Stimulated activated CD4-positive, alpha-beta T cell treated with anti-CD3 and anti-CD28 coated beads, Interleukin-2, amount 100 ng/mL, for 24 hours (primary cell): ENCODE data around the gene RNF166.
A peak's percentile ranks its signal among the peaks of the same experiment; 100 is the strongest.

Source experiments
- DNase-seq, 2 donors: peaks; one replicate each; pipeline ENCODE4 v3.0.0-alpha.2; 2020

Gene RNF166

GRCh38 chr16:88705801-88706228 lies 393 bp downstream of the RNF166 start:
- peak; percentile 35 to 38 for DNase-seq

DNA sequence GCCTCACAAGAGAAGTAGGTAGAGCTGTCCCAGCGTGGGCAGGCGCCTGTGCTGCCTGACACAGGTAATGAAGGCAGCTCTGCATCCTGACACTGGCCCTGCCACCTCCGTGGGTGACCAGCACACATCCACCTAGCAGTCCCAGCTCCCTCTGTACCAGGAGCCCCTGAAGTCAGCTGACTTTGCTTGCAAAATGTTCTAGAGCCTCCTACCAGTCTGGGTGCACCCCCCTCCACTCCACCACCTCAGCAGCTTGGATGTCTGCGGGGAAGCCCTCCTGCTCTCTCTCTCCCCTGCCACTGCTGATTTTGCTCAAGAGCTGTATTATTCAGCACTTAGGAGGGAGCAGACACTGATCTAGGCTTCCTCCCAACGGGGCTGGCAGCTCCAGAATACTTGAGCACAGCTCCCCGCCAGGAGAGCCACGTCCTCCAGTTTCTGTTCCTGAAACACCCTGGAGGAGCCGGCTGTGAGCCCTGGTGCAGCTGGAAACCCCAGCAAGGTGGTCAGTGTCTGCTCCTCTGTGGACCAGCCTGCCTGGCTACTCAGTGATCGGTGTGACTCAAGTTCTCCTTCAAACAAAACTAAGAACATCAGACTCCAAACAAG lies 1.0 kb downstream of the RNF166 start:
- DNase-seq = peak; percentile 29 to 39

- DNase-seq = peak; percentile 69 to 80
These were observed 2.5 kb downstream of the RNF166 start for GRCh38 chr16:88703486-88704309.

DNA sequence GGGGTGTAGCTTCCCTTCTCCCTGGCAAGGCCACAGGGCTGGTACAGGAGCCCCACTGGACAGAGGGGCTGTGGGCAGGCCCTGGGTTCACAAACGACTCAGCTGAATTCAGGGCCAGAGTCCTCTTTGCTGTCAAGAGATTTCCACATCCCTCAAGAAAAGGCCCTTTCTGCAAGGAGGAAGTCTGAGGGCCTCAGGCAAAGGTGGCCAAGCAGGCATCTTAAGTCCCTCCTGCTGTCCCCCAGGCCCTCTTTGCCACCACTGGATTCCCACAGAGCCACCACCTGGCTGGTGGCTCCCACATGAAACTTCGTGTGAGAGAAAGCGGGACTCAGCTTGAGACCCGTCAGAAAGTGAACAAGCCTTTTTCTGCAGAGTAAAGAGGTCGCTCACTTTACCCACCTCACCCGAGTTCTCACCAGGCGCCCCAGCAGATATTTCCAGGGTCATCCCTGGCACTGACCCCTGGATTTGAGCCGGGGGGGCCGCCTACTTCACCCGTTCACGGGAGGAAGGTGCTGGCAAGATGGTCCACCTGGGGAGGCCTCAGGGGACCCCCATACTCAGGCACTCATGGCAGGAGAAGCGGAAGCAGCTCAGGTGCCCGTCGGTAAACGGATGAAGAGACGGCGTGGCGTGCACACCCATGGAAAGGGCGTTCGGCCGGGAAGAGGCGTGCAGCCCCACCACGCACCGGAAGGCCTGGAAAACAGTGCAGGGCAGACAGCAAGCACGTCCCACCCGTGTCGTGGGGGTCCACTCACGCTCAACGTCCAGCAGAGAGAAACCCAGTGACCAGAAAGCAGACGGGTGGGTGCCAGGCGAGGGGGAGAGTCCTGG lies 3.6 kb downstream of the RNF166 start:
- DNase-seq = peak in 1 of 2 donors; percentile 44

DNA sequence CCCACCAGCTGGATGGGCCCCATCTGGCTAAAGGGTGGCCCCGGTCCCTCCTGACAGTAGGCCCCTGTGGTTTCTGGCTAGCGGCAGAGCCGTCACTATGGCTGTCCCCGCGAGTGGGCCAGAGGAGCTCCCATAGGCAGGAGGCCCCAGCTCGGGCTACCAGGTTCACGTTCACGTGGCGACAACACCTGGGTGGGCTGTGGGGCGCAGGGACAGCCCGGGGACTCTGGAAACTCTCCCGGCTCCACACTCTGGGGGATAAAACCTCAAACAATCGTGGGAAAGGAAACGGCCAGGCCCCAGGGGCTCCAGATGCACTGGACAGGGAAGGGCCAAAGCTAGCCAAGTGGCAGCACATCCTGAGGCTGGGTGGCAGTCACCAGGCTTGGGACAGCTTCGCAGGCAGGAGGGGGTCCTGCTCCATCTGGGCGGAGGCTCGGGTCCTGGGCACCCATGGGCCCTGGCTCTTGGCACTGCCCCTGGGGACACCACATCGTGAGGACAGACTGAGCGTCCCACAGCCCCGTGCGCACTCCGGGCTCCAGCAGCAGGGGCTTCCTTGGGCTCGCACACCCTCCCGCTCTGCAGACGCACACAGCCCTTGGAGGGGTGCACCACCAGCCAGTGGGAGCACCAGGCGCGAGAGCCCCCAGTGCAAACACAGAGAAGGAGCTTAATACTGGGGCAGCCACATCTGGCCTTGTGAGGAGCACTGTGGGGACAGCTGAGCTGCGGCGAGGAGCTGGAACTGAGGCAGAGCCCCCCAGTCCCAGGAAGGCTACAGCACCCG lies 4.4 kb downstream of the RNF166 start:
- DNase-seq = peak; percentile 35 to 38

DNA sequence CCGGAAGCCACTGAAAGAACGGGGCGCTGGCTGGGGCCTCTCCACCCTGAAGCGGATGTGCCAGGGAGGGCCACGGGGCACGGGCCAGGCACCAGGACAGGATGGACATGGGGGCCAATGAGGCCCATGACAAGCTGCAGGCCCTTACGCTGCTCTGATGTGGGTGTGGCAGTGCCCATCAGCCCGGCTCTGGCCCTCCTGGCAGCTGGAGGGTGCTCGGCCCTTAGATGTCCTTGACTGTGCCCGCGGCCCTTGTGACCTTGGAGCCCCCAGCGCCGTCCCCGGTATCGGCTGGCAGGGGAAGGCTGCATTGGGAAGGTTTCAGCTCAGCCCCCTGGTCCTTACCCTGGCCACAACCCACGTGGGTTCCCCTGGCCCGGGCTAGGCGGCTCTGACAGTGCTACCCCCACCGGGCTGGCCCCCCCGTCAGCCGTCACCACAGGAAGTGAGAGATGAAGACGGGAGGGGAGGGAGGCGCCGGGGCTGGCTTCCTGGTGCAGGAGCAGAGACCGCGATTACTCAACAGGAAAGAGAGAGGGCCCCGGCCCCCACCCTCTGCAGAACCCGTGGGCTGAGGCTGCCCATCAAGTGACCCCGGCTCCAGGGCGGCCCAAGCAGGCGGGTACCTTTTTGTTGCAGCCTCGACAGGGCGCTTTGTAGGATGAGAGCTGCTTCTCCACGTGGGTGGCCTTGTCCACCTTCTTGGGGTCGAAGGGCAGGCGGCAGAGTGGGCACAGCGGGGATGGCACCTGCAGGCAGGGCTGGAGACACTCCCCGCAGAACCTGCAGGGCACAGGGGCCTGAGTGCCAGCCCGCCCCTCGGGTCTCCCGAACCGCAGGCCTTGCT lies 5.3 kb downstream of the RNF166 start:
- DNase-seq = peak; percentile 94 to 95

DNA sequence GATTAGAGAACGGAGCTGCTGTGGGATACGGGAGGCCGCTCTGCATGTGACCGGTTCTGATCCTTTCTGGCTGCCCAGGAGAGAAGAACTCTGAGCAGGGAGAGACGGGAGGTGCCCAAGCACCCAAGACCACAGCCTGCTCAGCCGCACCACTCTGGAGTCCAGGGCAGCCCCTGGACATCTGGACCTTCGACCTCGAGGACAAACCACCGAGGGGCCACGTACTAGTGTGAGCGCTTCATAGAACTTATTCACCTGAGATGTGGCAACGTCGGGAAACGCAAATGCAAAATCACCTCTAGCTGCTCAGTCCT lies 5.9 kb downstream of the RNF166 start:
- DNase-seq = no peak

DNA sequence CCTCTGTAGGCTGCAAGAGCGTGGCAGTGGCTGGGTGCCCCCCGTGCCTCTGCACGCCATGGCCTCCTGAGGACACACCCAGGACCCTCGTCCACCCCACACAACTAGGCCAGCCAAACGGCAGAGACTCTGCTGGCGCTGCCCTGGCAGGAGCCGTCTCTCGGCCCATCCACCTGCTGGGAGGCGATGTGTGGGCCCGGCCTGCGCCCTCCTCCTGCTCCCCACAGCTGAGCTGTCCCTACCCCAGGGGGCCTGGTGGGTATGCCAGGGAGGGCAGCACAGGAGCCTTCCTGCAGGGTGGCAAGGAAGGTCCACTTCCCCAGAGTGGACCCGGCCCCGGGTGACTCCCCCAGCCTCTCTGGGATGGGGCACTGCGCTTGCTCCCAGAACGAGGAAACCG lies 7.0 kb downstream of the RNF166 start:
- no peak for DNase-seq

- no peak for DNase-seq
These were observed 7.6 kb downstream of the RNF166 start for GRCh38 chr16:88698646-88699045.

GRCh38 chr16:88697831-88698615 lies 8.2 kb downstream of the RNF166 start:
- DNase-seq = no peak

- no peak for DNase-seq
These were observed 8.9 kb downstream of the RNF166 start for GRCh38 chr16:88697116-88697830.

GRCh38 chr16:88696441-88696840 lies 9.8 kb downstream of the RNF166 start:
- DNase-seq = no peak

DNA sequence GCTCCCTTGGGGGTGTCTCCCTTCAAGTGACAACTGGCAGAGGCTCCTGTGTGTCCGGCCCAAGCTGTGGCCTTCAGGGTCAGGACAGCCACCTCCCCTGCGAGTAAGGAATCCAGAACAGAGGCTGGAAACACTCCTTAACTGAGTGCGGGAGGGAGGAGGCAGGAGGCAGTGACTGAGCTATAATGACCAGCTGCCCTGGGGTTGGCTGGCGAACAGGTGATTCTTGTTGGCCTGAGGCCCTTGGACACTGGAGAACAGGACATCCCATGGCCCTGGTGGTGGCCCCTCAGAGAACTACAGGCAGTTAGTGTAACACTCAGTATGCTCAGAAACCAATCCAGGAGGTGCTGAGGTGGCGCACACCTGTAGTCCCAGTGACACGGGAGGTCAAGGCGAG lies 10.5 kb downstream of the RNF166 start:
- no peak for DNase-seq

DNA sequence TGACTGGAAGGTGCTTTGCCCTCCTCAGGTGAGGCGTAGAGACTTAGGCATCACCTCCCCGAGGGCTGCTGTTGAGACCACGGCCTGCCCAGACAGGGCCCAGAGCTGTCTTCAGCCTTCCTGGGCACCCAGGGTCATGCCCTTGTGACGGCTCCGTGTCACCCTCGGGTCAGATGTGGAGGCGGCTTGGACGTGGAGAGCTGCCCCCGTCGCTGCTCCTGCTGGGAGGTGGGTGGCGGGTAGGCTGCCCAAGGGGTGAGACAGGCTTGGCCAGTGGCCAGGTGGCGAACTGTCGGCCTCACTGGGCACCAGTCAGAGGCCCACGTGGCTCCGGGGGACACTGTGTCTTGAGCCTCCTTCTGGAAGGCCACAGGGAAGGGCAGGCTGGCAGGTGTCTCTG lies 11.0 kb downstream of the RNF166 start:
- DNase-seq = no peak

DNA sequence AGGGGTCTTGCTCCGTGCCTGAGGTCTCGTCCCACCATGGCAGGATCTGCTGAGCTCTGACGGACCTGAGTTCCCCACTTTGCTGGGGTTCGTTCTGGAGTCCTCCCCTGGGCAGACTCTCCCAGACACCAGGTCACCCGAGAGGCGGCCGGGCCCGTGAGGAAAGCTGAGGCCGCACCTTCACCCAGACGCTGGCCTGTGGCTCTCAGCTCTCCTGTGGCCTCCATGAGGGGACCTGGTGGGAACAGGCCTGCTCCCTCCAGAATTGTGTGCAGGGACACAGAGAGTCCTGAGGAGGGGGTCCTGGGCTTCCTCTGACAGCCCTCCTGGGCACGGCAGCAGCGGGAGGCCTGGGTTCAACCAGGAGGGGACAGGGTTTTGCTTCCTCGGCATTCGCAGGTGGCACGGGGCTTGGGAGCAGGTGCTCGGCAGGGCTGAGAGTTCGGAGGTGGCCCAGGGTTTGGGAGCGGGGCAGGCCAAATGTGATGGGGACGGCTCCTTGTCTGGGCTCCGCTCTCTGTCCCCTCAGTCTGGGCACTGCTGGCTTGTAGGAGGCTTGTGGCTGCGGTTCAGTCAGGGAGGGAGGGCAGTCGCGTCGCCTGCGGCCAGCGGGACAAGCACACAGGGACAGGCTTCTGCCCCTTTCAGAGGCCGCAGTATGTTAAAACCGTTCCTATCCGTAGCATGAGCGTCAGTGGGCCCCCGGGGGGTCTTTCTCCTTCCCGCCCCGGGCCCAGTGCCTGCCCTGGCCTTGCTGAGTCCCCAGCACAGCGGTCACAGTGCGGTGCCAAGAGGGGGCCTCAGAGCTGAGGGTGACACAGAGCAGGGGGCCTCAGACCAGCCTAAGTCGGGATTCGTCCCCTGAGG lies 11.8 kb downstream of the RNF166 start:
- no peak for DNase-seq

- DNase-seq = no peak
These were observed 12.6 kb downstream of the RNF166 start for GRCh38 chr16:88693420-88694177.

DNA sequence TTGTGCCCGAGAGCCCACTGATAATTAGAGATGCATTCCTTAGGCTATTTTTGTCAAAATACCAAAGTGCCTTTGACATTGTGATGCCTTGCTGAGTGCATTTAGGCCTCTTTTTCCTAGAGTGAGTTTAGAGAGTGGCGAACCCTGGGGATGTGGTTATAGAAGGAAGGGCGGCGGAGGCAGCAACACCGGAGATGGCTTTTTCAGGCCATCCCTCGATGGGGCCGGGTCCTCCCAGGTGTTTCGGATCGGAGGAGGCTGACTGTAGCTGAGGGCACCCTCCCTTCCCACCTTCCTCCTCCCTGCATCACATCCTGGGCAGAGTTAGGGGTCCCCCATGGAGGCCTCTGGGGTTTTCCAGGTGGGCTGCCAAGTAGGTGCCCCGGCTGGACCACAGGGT lies 13.3 kb downstream of the RNF166 start:
- DNase-seq = no peak

DNA sequence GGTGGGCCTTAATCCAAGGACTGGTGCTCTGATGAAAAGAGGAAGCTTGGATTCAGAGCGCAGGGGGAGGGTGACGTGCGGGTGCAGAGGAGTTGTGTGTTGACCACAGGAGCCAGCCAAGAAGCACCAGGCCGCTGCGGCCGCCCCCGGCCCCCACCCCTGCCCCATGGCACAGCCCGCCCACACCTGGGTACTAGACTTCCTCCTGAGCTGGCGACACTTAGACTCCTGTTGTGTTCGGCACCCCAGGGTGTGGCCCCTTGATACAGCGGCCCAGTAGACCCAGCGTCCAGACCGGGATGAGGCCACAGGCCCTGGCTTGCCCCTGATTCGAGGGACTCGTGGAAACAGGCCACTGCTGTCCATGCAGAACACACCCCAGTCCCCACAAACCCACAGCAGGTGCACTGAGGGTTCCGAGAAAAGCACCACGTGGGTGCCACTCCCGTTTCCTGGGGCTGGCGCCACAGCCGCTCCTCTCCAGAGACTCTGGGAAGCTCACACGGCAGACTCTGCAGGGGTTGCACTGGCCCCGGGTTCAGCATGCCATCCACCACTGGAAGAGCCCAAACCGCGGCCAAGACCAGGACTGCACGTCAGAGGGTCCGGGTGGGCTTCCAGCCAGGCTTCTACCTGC lies 14.2 kb downstream of the RNF166 start:
- DNase-seq = peak in 1 of 2 donors; percentile 40
